Stimulated activated CD8-positive, alpha-beta memory T cell treated with anti-CD3 and anti-CD28 coated beads, Interleukin-7, amount 100 ng/mL, for 48 hours (primary cell): ENCODE results near the gene APC2.
A peak's percentile ranks its signal among the peaks of the same experiment; 100 is the strongest.
"Not testable (repeated sequence)": the region's sequence is repeated elsewhere in the genome, so short reads cannot be mapped to it uniquely, and the experiment has no call there.

ENCODE experiments used
- DNase-seq, 2 donors: peaks; one replicate each; pipeline ENCODE4 v3.0.0-alpha.2; 2020; ENCODE audit warnings: low read depth in 1 of 2; ENCODE audit errors: extremely low read depth in 1 of 2

APC2 gene

DNA sequence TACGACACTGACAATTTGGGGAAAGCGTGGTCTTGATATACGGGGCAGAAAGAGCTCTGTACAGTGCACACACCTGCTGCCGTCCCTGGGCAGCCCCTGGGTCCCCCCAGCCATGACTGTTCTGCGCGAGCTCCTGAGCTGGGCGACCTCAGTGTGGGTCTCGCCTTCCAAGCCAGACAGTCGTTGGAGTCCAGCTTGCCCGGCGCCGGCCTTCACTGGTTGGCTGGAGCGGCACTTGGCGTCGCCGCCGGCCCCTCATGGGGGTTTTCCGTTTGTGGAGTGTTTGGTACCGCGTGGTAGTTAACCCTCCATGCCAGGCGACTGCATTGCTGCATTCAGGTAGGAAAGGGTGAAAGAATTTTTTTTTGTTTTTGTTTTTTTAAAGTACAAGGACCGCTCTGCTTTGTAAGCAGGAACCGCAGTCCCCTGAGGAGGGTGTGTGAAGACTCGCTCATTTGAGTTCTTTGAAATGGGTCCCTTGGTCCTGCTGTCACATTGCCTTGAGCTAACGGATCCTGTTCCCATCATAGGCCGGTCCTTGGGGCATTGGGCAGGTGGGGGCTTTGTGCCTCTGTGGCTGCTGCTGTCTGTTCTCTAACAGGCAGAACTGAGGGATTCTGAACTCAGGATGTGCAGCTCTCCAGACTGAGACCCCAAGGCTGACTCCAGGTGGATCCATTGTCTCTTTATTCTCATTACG lies 22.6 kb upstream of the APC2 start:
- DNase-seq = no peak

DNA sequence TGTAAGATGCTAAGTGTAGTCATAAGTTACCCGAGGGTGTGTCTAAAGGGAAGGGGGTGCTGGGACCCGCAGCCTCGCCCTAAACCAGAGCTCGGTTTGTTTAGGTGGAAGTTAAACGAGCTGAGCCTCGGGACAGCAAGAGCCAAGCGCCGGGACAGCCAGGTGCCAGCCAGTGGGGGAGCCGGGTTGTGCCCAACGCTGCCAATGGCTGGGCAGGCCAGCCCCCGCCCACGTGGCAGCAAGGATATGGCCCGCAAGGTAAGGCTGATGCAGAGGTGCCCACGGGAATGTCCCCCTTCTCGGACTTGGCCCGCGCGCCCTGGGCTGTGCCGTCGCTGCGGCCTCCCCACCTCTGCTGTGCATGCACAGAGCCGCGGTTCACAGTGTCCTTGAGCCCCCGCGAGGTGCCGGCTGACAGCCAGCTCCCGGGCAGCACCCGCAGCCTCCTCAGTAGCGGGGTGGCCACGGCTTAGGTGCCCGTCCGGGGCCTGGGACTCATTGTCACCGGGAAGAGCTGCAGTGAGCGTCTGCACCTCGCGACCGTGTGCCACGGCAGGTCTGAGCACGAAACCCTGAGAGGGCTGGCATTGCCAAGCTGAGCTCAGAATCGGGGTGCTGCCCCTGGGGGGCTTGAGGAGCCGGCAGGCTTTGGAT lies 21.1 kb upstream of the APC2 start:
- no peak for DNase-seq

DNA sequence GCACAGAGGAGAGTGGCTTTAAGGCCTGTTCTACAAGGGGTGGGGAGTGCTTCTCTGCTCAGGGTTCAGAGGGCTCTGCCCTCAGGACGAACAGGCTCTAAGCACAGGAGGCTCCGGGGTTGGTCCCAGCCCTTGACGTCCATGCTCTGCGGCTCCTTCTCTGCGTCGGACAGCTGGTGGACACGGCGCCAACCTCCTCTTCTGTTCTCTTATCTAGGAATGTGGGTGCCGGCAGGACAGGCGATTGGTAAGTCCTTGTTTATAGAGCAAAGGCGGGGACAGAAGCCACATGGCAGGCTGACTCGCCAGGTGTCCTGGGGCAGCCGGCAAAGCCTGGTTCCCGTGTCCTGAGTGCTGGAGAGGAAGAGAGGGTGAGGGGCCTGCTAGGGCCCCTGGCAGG lies 20.2 kb upstream of the APC2 start:
- DNase-seq = no peak

DNA sequence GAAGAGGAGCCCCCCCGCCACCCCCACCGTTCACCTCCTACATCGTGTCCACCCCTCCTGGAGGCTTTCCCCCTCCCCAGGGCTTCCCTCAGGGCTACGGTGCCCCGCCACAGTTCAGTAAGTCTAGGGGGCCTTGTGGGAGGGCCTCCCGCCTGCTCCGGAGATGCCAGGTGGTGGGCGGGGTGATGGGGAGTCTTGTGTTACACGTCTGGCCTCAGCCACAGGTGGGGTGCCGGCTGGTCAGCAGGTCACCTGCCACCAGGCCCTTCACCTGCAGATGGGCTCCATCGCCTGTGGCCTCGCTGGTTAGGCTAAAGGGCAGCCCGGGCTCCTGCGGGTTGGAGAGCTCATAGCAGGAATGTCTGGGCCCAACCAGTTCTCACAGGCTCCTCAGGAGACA lies 19.7 kb upstream of the APC2 start:
- DNase-seq = no peak

DNA sequence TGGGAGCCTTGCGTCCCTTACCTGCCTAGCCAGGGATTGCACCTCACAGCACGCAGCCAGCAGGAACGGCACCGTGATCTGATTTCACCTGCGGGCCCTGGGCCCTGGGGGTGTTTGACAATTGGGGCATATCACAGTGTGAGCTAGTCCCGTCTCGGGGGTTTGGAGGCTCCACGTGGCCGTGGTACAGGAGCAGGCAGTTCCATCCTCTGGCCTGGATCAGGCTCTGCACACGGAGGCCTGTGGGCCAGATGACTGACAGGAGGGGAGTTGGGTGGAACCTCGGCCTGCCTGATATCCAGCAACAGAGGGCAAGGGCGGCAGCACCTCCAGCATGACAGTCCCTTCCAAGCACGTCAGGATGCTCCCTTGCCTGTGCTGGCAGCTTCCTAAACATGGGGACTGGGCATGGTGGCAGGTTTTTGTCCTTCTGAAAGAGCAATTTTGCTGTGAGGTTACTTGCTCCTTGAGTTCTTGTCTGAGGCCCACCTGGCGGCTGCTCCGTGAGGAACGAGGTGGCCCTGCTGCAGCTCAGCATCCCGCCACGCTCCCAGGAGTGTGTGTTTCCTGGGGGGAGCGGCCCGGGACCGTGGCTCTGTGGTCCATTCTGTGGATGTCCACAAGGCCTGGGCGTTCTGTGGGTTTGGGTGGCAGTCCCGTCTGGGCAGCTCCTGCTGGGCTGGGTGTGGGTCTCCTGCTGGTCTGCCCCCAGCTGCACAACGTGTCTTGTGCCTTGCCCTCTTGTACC lies 18.0 kb upstream of the APC2 start:
- DNase-seq = no peak

DNA sequence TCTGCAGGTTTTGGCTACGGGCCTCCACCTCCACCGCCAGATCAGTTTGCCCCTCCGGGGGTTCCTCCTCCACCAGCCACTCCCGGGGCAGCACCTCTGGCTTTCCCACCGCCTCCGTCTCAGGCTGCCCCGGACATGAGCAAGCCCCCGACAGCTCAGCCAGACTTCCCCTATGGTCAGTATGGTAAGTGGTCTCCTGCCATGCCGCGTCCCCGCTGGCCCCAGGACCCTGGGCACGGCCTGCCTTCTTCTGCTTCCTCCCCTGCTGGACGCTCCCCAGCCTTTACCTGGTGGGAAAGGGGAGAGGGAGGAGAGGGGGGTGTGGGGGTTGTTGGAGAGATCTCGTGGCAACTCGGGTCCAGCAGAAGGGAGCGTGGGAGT lies 17.4 kb upstream of the APC2 start:
- DNase-seq = no peak

DNA sequence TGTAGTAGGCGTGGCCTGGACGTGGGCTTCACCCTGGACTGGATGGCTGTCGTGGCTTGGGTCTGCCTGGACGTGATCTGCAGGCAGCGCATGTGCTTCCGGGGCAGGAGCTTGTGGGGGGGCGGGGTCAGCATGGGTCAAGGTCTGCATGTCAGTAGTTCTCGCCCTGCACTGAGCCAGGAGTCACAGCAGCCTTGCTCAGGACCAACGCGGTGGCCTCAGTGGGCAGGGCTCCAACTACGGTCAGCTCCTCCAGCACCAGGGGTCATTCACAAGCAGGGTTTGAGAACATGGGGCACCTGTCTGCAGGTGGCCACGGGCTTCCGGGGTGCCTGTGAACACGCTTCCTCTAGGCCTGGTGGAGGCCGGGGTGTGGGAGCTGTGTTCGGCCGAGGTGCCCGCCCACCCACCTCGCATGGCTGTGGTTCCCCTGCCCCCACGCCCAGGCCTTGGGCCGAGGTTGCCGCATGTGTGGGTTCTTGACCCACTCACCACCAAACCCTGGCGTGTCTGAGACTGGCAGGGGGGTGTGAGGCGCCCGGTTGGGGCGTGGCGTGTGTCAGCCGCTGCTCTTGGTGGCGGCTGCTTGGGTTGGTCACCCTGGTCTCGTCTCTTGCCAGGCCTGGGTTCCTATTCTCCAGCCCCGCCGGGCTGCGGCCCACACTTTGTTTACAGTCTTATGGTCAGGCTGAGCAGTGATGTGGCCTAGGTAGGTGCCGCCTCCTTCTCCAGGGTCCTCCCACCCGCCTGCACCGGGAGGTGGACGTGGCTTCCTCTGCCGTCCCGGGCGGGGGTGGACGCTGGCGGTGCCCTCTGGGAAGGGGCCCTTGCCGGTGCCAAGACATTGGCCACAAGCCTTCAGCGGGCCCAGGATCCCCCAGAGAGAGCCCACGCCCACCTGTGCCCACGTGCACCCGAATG lies 16.5 kb upstream of the APC2 start:
- DNase-seq = no peak

DNA sequence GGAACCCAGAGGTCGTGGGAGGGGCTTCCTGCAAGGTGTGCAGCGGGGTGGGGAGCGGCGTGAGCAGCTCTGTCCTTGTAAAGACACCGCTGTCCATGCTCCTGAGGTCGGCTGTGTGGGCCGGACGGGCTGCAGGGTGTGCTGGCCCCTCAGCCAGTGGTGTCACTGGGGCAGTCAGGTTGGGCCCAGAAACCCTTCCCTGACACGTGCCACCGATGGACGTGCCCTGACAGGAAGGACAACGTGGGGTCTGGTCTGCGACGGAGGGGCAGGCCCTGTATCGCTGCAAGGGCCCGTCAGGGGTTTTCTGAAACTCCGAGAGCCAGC lies 15.9 kb upstream of the APC2 start:
- DNase-seq = no peak

DNA sequence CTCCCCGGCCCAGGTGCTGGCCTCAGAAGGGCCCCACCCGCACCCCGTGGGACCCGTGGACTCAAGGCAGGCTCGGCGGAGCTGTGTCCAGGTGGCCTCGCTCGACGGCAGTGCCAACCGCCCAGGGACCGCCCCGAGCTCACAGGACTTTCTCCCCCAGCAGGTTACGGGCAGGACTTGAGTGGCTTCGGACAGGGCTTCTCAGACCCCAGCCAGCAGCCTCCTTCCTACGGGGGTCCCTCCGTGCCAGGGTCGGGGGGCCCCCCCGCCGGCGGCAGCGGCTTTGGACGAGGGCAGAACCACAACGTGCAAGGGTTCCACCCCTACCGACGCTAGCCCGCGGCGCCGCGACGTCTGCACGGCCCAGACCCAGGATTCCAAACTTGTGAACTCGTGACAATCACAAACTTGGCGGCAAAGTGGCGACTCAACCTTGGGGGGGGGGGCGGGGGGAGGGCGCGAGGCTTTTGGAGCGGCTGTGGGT lies 15.3 kb upstream of the APC2 start:
- DNase-seq = no peak

DNA sequence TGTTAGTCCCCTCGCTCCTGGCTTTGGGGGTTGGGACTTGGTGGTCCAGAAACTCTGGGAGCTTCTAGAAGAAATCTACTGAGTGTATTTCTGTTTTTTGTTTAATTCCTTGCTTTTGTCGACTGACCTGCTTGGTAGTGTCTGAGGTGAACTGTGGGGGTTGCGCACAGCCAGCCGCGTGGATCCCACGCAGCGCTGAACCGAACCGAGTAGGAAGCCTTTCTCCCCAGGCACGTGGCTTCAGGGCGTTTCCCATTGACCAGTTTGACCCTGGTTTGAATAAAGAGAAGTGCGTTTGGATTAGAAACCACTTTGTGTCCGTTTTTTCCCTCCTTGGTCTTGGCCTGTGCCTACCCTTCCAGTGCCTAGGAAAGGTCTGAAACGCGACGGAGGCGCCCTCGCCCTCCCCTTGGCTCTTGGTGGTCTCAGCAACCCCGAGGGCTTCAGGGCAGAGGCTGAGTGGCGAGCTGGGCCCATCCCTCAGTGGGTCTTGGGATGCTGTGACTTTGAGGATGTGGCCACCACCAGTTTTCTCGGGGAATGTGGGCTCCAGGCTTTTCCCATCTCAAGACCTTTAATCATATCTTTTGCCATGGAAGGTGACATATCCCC lies 14.4 kb upstream of the APC2 start:
- no peak for DNase-seq

DNA sequence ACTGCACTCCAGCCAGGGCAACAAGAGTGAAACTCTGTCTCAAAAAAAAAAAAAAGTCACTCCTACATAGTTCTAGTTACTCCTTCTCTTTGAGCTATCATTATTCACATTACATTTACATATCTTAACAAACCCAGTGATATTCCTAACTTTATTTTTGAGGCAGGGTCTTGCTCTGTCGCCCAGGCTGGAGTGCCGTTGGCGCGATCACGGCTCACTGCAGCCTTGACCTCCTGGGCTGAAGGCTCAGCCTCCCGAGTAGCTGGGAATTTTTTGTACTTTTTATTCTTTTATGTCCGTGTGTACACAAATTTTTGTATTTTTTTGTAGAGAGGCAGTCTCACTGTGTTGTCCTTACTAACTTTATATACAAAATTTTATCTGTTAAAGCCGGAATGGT lies 12.3 kb upstream of the APC2 start:
- DNase-seq = no peak

DNA sequence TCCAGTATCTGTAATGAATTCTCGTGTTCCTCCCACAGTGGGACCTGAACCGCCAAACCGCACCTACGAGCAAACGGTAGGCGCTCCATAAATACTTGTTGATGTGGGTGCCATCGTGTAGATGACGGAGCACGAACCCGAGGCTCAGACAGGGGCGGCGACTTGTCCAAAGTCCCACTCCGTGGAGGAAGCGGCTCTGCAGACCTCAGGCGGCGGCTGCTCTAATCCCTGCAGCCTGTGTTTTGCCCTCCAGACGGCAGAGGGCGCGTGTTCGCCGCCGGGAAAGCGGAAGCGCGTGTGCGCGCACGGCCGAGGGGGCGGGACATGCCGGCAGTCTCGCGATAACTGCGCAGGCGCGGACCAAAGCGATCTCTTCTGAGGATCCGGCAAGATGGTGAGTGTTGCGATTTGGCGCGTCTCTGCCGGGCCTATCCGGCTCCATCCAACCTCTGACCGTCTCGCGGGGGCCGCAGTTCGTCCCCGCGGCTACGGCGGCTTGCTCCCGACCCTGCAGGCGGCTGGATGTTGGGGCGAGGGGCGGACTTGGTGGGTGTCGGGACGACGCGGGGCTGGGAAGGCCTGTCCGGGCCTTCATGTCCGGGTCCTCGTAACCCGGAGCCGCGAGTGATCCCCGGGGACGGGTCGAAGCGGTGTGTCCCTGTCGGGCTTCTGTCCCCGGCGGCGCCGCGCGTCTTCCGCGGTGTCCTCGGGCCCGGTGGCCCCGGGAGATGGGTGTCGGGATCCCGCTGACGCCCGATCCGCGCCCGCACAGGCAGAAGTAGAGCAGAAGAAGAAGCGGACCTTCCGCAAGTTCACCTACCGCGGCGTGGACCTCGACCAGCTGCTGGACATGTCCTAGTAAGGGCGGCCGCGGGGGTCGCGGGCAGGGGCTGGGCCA lies 11.6 kb upstream of the APC2 start, which contains the start of gene RPS15:
TSS of gene RPS15 (plus strand) at position 362 of the 898 bp plus-strand sequence. CDS start at position 392, 30 bp downstream.
- peak; percentile 86 to 87 for DNase-seq

DNA sequence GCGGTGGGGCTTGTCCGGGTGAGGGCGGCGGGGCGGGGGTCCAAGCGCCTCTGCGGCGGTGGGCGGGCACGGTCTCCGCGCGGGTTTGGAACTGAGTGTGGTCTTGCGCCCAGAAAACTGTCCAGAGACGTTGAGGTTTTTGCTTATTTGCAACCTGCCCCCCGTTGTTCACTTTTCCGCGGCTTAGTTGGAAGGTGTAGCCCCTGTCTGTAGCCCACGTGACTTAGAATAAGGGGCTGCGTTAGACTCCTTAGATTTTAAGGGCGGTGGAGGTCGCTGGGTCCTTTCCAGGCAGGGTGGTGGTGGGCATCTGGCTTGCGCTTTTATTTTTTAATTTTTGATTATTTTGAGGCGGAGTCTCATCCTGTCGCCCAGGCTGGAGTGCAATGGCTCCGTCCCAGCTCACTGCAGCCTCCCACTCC lies 11.0 kb upstream of the APC2 start:
- DNase-seq = no peak

DNA sequence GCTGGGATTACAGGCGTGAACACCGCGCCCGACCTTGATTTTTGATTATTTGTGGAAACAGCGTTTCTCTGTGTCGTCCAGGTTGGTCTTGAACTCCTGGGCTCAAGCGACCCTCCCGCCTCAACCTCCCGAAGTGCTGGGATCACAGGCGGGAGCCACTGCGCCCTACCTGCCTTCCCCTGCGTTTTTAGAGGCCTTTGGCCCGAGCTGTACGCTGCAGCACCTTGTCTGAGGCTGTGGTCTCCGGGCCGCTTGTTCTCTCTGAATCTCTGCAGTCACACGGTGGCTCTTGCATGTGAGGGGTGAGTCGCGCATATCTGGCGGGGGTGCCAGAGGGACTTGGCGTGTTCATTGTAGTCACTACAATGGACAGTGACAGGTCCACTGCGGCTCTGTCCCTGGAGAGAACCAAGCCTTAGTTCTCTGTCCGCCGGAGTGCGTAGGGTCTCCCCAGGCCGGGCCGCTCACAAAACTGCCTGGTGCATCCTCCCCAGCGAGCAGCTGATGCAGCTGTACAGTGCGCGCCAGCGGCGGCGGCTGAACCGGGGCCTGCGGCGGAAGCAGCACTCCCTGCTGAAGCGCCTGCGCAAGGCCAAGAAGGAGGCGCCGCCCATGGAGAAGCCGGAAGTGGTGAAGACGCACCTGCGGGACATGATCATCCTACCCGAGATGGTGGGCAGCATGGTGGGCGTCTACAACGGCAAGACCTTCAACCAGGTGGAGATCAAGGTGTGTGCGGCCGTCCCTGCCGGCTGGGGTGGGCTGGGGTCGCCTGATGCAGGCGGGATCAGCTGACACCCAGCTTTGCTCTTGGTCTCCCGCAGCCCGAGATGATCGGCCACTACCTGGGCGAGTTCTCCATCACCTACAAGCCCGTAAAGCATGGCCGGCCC lies 10.2 kb upstream of the APC2 start:
- DNase-seq = not testable (repeated sequence)

DNA sequence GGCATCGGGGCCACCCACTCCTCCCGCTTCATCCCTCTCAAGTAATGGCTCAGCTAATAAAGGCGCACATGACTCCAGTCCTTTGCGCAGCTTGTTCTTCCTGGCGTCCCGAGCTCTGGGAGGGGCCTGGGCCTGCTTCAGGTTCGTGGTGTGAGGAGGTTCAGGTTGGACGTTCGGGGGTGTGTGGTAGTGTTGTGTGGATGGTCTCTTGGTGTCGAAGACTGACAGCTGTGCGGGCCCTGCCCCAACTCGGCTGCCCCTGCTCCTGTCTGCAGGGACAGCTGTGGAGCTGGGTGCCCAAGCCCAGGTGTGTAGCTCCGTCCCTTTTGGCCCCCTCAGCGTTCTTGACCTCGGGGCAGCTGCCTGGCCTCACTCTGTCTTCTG lies 9.5 kb upstream of the APC2 start:
- DNase-seq = no peak

DNA sequence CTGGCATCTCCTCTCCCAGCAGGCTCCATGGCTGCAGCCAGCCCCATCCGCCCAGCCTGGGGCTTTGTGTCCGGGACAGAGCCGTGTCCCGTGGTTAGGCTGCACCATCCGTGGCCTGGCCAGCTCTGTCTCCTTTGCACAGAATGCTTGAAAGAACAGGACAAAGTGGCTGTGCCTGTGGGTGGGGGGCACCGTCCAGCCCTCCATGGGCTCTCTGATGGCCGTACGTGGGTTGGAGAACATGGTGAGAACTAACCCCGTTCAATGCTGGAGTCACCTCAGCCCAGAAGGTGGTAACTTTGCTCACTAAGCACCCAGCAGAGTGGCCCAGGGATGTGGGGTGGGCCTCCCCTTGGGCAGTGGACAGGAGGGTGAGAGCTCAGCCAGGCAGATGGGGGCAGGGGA lies 8.9 kb upstream of the APC2 start:
- DNase-seq = no peak

DNA sequence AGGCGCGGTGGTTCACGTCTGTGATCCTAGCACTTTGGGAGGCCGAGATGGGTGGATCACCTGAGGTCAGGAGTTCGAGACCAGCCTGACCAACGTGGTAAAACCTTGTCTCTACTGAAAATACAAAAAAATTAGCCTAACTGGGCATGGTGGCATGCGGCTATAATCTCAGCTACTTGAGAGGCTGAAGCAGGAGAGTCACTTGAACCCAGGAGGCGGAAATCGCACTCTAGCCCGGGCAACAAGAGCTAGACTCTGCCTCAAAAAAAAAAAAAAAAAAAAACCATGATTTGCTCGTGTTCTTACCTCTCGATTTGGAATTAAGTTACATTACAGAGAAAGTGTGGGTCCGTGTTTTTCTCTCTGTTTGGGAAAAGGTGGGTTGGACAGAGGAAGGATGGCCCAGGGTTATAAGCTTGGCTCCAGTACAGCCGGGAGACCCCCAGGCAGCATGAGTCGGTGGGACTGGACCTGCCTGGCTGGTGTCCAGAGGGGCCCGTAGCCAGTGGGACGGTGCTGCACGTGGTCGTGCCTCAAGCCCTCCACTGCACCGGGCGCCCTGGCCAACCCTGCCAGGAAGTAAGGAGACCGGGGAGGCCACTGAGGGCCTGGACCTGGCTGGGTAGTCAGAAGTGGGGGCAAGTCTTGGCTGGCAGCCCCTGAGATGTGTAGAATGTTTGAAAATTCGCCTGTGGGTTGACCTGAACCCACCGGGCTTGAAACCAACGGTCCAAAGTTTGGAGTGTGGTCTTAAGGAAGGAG lies 8.1 kb upstream of the APC2 start:
- DNase-seq = no peak
